Epithelial cell of esophagus (primary cell): ENCODE measurements around the gene MRPL12.

Source experiments
- DNase-seq: peaks from one replicate; pipeline ENCODE4 v3.0.0; 2010; ENCODE audit warnings: low read depth
- H3K4me3 ChIP-seq: 2 replicates; pipeline ENCODE4 v1.5.1; 2011; ENCODE audit warnings: mild to moderate bottlenecking, low read length, control low read depth
- TF ChIP-seq, protein P1 (sequence below): IDR thresholded peaks from 2 replicates; pipeline ENCODE4 v1.5.1; 2011; ENCODE audit warnings: low read depth, mild to moderate bottlenecking, low read length, control low read depth, inconsistent platforms; ENCODE audit not compliant: insufficient read depth; ENCODE audit errors: missing control alignments

Gene MRPL12

DNA sequence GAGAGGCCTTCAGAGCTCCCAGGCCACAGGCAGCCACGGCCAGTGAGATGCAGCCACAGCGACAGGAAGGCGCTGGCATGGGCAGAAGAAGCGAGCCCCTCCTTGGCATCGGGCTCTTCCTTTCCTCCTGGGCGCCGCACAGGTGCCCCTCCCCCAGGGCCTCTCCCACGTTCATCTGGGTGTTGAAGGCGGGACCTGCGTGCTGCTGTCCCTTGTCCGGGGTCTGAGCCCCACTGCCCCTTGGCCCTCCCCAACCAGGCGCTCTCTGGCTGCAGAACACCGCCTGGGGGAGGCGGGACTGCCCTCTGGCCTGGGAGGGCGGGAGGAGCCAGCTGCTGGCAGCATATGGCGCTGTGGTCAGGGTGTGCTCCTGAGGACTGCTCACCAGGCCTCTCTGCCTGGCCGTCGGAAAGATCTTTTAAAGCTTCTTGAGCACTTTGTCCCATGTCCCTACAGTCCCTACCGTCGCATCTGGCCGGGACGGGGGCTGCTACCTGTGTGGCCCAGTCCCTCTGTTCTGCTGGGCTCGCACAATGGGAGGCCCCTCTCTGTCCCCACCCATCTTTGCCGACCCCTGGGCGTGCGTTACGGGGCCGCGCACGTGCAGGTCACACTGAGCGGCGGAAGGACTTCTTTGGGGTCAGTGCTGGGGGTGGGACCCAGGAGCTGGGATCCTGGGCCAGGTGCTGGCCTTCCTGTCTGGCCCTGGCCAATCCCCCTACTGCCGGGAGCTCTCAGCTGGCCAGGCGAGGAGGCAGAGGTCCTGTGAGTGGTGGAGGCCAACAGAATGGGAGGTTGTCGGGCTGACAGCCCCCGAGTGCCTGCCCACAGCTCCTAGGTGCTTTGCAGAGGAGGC lies 10.6 kb downstream of the MRPL12 start:
- TF ChIP-seq, protein P1, sequence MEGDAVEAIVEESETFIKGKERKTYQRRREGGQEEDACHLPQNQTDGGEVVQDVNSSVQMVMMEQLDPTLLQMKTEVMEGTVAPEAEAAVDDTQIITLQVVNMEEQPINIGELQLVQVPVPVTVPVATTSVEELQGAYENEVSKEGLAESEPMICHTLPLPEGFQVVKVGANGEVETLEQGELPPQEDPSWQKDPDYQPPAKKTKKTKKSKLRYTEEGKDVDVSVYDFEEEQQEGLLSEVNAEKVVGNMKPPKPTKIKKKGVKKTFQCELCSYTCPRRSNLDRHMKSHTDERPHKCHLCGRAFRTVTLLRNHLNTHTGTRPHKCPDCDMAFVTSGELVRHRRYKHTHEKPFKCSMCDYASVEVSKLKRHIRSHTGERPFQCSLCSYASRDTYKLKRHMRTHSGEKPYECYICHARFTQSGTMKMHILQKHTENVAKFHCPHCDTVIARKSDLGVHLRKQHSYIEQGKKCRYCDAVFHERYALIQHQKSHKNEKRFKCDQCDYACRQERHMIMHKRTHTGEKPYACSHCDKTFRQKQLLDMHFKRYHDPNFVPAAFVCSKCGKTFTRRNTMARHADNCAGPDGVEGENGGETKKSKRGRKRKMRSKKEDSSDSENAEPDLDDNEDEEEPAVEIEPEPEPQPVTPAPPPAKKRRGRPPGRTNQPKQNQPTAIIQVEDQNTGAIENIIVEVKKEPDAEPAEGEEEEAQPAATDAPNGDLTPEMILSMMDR: no peak
- H3K4me3 ChIP-seq: peak overlapping the region; percentile 69

DNA sequence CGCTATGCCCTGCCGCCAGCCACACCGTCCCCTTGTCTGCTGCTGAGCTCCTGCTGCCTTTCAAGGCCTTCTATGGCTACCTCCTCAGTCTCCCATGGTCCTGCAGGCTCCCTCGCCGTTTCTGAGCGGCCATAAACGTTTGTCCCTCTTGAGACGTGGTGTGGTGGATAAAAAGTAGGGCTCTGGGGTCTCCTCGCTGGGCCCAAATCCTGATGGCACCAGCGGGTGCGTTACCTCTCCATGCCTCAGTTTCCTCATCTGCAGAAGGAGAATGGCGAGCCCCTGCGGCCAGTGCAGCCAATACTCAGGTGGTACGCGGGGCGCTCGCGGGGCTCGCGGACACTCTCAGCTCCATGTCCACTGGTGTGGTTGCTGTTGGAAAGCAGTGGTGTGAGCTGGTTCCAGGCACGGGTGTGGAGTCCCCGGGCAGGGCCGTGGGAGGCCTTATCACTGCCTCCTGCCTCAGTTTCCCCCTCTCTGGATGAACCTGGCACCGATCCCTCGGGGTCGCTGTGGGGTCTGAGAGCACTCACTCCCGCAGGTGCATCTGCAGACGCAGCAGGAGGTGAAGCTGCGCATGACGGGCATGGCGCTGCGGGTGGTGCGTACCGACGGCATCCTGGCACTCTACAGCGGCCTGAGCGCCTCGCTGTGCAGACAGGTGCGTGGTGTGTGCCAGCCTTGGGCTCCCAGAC lies 11.4 kb downstream of the MRPL12 start:
- no peak for DNase-seq
- TF ChIP-seq, protein P1: no peak
- no peak overlapping the region for H3K4me3 ChIP-seq

More for the DNA sequence above, 10.6 kb downstream of the MRPL12 start:
- DNase-seq: no peak

DNA sequence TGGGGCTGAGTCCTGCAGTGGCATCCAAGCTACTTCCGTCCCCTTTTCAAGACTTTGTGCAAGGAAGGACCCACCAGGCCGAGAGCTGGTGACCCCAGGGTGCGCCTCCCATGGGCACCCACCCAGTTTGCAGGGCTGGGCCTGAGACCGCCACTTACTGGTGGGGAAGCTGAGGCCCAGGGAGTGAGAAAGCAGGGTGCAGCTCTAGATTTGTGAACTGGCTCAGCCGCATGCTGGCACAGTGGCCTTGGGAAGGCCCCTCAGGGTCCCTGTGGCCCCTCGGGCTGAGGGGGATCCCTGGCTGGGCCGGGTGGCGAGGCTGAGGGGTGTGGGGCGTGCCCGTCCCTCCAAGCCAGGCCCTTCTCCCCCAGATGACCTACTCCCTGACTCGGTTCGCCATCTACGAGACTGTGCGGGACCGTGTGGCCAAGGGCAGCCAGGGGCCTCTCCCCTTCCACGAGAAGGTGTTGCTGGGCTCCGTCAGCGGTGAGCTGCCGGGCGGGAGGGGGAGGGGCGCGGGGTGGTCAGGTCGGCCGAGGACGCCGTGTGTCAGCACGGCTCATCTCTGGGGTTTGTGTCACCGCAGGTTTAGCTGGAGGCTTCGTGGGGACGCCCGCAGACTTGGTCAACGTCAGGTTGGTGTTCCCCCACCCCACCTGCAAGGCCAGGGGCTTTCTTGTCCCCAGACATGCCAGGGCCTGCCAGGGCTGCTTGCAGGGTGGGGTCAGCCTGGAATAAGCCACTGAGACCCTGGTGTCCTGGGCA lies 12.1 kb downstream of the MRPL12 start:
- no peak overlapping the region for H3K4me3 ChIP-seq
- TF ChIP-seq, protein P1: no peak
- DNase-seq: no peak

DNA sequence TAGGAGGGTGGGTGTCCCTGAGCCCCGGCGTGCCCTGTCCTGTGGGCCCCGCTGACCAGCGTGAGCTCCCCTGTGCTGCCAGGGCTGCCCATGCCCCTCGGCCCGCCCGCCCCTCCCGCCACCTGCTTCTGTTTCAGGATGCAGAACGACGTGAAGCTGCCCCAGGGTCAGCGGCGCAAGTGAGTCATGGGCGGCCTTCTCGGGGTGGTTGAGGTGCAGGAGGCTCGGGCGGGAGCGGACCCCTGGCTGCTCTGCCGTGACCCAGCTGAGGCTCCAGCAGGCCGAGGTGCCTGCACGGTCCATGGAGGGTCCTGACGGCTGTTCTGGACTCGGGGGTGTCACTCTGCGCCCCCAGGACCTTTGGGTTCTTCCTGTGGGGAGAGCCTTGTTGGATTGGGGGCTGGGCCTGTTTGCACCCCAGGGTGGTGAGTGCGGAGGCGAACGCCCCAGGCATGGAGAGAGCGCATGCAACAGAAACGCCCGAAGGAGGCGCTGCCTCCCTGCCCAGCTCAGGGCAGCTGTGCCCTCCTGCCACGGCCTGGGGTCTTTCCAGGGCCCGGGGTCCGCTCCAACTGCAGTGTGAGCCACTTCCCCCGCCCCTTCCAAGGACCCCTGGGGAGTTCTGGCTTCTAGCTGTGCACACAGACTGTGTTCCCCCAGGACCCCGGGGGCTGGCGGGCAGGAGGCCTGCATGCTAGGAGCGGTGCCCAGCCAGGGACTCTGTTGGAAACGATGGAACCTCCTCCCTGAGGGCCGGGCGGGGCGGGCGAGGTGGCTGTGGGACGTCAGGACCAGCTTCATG lies 12.9 kb downstream of the MRPL12 start:
- TF ChIP-seq, protein P1: no peak
- no peak for DNase-seq
- no peak overlapping the region for H3K4me3 ChIP-seq

DNA sequence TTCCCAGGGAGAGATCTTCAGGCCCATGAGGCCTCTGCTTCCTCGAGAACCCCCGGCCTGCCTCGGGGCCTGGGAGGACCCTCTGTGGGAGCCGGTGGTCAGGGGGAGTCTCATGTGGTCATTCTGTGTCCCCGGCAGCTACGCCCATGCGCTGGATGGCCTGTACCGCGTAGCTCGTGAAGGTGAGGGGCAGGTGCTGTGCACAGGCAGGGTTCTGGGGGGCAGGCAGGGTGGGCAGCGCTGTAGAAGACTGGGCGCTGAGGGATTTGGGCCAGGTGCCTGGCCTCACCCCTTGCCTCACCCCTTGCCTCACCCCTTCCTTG lies 13.5 kb downstream of the MRPL12 start:
- no peak for DNase-seq
- TF ChIP-seq, protein P1: no peak
- no peak overlapping the region for H3K4me3 ChIP-seq

DNA sequence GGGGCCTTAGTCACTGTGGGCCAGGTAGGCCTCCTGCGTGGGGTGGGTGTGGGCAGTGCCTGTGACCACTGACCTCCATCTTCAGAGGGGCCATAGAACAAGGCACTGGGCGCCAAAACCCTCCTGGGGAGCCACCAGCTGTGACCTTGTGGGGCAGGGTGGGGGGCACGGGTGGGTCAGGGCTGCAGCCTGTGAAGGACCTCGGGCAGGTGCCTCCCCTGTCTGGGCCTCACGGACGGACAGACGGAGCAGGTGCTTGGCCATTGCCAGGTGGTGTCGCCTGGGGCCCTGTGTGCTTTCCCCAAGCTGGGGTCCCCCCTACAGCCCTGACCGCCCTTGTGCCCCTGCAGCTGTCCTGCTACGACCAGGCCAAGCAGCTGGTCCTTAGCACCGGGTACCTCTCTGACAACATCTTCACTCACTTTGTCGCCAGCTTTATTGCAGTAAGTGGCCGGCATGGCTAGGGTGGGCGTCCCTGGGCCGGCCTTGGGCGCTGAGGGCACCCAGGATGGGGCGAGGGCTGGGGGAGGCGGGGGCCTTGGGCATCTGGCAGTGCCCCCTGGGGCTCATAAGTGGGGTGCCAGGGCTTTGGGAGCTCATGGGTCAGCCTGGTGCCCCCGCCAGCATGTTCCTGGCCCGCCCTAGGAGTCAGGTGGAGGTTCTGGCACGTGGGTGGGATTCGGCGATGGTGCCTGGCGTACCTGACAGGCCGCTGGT lies 14.0 kb downstream of the MRPL12 start:
- H3K4me3 ChIP-seq: no peak overlapping the region
- no peak for DNase-seq
- TF ChIP-seq, protein P1: no peak
